HepG2 (cell line): Measurements from ENCODE around the gene TBC1D12.

Source experiments
- FOXJ3 ChIP-seq: sonication (generic); formaldehyde crosslinking; IDR thresholded peaks from 2 replicates; pipeline ENCODE4 v1.4.0; 2020; ENCODE audit warnings: missing genetic modification reagents, mild to moderate bottlenecking, borderline replicate concordance
- KDM1A ChIP-seq: IDR thresholded peaks from 2 replicates; pipeline ENCODE4 v1.6.1; 2016; ENCODE audit warnings: missing compliant biosample characterization
- ZNF253 ChIP-seq: sonication (generic); formaldehyde crosslinking; IDR thresholded peaks from 2 replicates; pipeline ENCODE4 v1.8.0; 2022; ENCODE audit warnings: mild to moderate bottlenecking, missing genetic modification reagents, borderline replicate concordance
- ZNF431 ChIP-seq: sonication (generic); formaldehyde crosslinking; IDR thresholded peaks from 2 replicates; pipeline ENCODE4 v1.9.0; 2022; ENCODE audit warnings: missing genetic modification reagents, low read depth, mild to moderate bottlenecking, borderline replicate concordance
- TF ChIP-seq, protein P1 (sequence below): sonication (generic); formaldehyde crosslinking; IDR thresholded peaks from 2 replicates; pipeline ENCODE4 v1.5.1; 2020; ENCODE audit warnings: mild to moderate bottlenecking, missing genetic modification reagents

DNA sequence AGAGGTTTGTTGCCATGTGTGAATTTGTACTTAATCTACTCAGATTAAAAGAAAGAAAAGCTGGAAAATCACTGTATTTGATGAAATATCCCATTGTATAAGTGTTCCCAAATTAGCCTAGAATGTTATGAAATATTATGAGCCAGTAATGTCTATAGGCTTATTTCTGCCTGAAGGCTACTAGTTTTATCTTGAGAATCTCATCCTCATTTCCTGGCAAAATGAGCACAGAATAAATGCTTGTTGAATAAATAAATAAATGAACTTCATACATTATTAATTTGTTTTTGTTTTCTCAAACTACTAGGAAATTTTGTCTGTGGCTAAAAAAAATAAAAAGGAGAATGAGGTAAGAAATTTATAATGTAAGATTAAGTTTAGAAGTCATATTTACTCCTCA lies 168.7 kb downstream of the TBC1D12 start:
- no peak for TF ChIP-seq ZNF253 (CRISPR knock-in tag)
- TF ChIP-seq ZNF431 = no peak
- TF ChIP-seq, protein P1, sequence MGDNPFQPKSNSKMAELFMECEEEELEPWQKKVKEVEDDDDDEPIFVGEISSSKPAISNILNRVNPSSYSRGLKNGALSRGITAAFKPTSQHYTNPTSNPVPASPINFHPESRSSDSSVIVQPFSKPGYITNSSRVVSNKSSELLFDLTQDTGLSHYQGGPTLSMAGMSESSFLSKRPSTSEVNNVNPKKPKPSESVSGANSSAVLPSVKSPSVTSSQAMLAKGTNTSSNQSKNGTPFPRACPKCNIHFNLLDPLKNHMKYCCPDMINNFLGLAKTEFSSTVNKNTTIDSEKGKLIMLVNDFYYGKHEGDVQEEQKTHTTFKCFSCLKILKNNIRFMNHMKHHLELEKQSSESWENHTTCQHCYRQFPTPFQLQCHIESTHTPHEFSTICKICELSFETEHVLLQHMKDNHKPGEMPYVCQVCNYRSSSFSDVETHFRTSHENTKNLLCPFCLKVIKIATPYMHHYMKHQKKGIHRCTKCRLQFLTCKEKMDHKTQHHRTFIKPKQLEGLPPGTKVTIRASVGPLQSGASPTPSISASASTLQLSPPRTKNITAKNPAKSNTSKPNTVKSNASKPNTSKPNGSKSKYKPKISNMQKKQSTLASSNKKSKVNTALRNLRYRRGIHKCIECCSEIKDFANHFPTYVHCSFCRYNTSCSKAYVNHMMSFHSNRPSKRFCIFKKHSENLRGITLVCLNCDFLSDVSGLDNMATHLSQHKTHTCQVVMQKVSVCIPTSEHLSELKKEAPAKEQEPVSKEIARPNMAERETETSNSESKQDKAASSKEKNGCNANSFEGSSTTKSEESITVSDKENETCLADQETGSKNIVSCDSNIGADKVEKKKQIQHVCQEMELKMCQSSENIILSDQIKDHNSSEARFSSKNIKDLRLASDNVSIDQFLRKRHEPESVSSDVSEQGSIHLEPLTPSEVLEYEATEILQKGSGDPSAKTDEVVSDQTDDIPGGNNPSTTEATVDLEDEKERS (CRISPR knock-in tag) = no peak
- TF ChIP-seq KDM1A (CRISPR knock-in tag) = no peak
- no peak for TF ChIP-seq FOXJ3 (CRISPR knock-in tag)
